Midbrain (tissue), 1 donor: ENCODE results near the gene SORBS1.

Experiments
- DNase-seq: peaks from one replicate; lab custom pipeline; 2025; lab: John Stamatoyannopoulos, UW

SORBS1 gene

DNA sequence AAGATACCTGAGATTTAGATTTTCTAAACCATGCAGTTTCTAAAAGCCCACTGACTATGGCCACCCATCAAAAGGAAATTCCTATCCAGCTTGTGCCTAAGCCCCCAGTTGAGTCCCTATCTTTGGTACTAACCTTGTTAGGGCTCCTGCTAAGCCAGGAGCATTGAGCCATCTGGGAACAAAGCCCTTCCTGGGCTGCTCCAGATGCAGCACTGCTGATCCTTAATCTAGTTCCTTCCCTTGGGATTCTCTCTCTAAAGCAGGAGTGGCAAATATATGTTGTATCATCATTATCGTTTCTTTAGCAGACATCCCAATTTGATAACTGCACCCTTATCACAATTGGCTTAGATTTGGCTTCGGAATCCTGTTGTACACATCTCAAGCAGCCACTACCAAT is 245.7 kb downstream of the SORBS1 start:
- no peak for DNase-seq

DNA sequence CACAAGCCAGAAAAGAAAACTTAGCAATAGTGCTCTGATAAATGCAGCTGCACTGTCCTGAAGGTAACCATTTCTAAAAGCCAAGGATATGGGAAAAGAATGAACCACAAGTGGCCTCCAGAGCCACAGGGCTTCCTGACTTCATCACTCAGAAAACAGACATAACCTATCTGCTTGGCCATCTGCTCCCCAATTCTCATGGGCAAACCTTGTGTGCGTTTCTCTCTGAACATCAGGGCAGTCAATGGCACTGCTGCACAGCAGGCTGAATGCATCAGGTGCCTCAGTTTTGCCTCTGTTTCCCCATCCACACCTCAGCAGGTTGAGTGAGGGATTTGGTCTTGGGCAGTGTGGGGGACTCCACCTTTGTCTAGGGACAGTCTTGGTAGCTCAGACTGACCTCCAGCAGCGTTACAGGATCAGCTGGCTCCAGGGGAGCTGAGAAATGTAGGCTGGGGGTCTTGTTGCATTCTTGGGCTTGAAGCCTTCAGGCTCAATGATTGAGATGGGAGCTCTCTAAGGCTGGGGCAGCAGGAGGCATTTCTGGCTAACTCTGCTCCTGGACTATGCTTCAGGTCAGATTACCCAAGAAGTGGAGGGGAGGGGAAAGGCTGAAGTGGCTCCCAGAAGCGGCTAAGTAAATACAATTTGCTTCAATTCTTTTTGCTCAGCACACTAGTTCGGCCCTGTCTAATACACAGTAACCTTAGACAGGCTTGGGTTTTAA is 246.8 kb downstream of the SORBS1 start:
- no peak for DNase-seq

DNA sequence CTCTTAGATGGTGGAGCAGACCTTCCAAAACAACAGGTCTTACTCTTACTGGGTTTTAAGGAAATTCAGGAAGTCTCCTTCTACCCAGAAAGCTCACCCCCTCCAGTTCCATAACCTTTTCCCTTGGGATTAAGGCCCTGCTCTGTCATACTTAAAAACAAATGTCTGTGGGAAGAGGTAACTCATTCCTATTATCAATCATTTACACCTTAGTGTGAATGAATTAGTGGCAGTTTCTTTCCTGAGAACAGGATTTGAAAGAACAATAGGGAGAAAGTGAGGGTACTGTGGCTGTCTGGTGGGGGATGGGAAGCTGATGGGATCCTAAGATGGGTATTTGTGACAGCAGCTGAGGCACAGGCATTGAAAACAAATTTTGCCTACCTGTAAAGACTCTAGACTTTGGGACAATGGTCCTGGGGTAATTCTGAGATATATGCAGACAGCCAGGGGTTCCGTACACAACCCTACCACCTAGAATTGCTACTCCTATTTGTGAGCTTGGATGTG is 248.1 kb downstream of the SORBS1 start:
- DNase-seq, result no peak

DNA sequence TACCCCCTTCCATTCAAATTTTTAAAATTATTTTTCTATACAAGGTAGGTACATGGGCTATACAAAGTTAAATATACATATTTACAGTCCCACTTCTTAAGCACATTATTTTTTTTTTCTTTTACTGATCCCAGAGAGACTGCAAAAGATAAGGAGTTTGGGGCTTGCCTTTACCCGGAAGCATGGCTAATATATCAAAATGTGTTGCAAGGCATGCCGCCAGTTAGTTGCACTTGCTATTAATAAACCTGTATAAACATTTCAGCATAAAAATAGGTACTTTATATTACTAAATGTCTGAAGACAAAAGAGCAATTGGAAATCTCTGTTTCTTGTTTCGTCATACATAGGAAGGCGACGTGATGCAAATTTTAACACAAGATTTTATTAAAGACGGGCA is 248.9 kb downstream of the SORBS1 start:
- no peak for DNase-seq

DNA sequence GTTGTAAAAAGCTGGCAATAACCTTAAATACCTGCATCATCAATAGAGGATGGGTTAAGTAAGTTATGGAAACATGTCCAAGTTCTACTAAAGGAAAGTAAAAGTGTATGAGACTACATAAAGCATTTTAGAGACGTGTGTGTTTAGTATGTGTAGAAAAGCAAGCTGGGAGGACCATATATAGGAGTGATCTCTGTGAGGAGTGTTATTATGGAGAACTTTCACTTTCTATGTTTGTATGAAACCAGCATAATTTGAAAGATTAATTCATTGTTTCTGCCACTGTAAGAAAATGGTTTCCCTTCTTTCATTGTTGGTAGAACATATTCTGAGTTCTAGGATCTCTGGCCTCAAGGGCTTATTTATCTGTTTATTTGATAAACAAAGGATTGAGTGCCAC is 251.2 kb downstream of the SORBS1 start:
- DNase-seq, result no peak

DNA sequence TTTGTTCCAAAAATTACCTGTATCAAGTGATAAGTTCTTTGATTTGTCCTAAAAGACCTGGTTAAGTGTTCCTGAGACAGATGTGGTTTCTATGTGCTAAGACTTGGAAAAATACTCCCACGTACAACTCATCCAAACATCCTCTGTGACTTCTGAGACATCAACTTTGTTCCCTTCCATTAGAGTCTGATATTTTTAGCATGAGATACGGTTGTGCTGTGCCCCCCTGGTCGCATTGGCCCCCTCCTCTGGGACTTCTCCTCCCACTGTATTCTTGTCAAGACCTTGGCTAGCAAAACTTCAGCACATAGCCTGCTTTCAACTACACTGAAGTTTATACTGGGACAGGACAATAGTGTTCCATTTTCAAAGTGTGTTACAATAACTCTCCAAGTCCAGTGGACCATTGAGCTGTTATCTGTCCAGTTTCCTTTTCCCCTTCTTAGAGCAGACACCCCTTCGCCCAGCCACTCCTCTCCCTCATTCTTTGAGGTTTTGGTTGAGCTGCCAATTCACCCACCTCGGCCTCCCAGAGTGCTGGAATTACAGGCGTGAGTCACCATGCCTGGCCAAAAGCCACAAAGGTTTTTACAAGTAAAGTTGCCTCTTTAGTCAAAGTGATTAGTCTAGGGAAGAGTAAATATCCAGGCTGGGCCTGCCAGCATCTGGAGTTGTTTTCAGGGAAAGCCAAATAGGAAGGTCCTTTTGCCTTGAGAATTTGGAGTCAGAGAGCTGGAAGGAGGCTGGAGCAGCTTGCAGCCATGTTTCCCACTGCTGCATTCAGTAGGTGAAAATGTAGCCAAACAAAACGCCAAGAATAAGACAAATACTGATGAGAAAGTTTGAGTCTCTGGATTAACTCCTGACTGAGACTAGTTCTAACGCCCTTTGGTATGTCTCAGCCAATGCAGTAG is 252.5 kb downstream of the SORBS1 start:
- DNase-seq, result no peak

DNA sequence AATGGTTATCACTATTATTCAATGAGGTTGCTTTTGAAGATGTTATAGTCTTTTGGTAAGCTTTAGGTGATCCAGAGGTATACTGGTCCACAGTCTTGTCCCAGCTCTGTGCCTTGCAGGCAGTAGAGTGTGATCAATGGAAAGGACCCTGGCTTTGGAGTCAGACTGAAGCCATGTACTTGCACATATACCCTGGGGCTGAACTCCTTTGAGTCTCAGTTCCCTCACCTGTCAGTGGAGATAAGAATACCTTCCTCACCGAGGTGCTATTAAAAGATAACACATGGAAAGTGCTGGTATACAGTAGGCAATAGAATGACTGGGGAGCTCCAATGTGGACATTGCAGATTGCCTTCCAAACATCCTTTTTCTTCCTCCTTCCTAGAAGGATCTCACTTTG is 254.3 kb downstream of the SORBS1 start:
- no peak for DNase-seq

DNA sequence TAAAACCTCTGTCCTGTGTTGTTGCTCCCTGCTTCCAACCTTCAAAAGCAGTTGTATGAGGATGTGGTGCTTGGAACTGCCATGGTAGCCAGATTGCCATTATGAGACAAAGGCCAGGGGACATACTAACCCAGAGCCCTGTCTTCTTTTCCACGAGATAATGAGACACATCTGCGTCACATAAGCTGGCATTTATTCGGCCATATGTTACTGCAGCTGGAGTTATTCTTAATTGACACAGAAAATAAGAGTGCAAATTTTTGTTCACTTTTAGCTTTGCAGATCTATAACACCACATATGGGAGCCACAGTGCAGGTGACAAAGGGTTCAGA is 254.9 kb downstream of the SORBS1 start:
- DNase-seq, result no peak

DNA sequence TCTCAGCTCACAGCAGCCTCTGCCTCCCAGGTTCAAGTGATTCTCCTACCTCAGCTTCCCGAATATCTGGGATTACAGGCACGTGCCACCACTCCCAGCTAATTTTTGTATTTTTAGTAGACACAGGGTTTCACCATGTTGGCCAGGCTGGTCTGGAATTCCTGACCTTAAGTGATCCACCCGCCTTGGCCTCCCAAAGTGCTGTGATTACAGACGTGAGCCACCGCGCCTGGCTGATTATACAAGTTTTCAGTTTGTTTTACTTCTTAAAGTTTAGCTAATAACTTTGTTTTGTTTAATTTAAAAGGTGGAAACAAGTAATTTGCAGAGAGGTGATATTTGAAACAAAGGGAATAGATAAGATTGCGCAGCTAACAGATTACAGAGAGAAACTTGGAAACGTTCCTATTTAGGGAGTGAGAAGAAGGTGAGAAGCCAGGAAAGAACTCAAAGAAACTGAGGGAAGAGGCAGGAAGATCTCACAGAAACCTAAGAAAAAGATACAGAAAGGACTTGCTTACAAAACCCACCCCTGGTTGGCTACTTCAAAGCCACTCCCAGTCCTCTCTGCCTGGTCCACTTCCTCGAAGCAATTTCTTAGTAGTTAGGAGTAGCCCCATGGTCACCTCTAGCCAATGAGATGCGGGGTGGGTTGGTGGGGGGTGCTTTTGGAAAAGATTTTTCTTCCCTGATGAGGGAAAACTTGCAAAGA is 255.4 kb downstream of the SORBS1 start:
- no peak for DNase-seq

DNA sequence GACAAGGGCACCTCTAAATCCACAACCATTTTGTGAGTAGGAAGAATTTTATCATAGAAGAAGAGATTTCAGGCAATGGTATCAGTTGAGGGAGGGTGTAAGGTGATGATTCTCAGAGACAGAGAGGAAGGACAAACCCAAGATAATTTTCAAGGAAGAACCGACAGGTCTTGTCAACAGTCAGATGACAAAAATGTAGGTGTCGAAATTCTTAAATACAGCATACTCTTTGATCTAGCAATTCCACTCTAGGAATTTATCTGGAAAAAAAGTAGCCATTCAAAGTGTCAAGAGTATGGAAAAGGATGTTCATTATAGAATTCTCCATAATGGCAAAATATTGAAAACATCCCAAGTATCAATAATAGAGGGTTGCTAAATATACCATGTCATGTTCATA is 256.2 kb downstream of the SORBS1 start:
- no peak for DNase-seq

DNA sequence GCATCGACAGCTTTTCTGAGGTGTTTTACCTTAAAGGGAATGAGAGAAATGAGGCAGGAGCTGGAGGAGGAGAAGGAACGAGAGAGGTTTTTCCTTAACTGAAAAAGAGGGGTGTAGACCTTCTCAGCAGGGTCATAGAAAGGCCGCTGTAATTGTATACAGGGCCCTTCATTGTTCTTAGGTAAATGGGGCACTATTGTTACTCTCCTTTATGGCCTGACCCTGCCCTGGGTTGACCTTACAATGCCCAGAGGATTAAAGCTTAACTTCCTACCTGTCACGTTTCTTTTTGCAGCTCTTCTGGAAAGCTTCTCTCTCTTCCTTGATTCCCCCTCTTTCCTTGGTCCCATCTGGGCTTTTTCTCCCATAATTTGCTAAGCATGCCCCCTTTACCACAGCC is 256.7 kb downstream of the SORBS1 start:
- DNase-seq, result no peak

DNA sequence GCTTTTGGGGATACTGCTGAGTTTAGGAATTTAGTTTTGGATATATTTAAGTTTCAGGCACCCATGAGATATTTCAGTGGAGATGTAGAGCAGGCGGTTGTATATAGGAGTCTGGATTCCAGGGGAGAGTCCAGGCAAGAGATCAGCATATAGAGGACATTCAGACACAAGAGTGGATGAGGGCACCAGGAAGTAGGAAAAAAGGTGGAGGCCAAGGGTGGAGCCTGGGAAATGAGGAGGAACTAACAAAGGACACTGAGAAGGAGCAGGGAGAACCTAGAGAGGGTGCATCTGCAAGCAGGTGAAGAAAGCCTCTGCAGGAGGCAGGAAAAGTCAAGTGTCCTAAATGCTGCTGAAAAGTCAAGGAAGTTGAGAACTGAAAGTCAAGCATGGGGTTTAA is 257.2 kb downstream of the SORBS1 start:
- no peak for DNase-seq

DNA sequence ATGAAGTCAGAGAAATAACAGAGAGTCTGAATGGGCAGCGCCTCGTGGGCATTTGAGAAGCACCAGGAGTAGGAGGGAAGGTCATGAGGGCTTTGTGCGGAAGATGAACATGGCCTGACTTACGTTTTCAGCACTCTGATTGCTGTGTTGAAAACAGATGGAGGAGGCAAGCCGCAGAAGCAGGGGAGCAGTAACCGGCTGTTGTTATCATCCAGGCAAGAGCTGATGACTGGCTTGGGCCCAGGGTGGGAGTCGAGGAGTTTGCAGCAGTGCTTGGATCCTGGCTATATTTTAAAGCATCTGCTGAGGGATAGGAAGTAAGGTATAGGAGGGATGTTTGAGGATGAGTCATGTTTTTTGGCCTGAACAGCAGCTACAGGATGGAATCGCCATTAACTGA is 257.6 kb downstream of the SORBS1 start:
- DNase-seq, result no peak

DNA sequence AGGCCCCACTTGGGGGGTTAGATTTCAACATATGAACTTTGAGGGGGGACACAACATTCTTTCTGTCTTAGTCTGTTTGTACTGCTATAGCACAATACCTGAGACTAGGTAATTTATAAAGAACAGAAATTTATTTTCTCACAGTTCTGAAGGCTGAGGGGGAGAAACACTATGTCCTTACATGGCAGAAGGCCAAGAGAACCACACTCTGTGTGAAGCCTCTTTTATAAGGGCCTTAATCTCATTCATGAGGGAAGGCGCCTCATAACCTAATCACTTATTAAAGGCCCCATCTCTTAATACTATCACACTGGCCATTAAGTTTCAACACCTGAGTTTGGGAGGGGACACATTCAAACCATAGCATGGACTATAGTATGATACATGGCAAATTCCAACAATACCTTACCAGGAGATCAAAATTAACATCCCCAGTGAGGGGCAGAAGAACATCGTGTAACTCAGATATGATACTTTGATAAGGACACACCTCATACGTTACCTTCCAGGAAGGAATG is 261.1 kb downstream of the SORBS1 start:
- DNase-seq, result no peak

DNA sequence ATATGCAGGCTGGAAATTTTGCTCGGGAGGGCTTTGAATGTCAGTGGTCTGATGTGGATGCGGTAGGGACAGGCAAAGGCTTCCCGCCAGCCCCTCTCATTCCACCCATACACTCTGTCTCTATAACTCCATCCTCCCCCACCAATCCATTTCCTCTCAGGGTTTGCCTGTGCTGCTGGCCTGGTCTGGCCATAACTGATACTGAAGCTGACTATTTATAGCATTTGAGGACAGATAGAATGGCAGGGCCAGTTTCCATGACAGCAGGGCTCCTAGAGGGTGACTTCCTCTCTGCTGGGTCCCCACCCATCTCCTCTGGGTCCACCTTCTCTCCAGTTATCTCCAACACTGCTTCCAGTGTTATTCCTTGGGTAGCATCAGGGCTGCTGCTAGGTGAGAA is 263.8 kb downstream of the SORBS1 start:
- no peak for DNase-seq

DNA sequence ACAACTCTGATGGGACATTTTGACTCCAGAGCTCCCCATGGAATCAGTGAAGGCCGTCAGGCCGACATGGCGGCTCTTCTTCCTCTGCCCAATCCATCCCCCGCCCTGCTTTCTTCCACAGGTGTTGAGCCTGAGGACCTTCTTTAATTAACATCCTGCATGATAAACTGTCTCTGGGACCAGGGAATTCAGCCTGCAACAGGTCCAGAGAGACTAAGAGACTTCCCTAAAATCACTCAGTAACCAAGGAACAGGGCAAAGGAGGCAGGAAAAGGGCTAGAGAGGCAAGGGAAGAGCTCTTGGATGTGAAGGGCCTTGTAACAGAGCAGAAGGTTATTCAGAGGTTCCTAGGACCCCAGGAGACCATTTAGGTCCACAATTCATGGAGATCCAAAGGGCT is 264.4 kb downstream of the SORBS1 start:
- no peak for DNase-seq

DNA sequence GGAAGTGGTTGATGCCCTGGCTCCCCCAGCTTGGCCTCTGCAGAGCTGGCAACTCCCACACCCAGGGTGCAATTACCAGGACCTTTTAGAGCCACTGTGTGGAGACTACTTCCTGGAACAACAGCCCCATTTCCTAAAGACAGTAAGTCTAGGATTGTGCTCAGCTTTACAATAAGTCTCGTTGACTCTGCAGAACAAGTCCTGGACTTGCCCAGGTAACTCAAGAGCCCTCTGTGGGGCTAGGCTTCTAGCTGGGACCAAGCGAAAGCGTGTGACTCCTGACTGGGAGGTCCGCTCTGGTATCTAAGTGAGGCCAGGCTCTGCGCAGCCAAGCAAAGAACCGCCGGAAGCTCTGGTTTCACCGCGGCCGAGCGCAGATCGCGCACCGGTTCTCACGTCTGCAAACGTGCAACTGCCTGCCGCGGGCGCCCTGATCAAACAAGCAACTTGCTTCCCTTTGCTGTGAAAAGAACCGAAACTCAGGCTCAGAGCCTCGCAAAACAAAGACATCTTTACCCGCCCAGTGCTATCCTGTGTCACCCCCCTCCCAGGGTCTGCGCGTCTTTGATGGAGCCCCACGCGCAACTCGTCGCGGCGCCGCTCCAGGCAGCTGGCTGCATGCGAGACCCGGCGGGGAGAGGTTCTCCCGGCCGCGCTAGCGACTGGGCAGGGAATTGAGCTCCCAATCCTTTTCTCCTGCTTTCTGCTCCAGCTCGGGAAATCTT is 266.0 kb downstream of the SORBS1 start:
- no peak for DNase-seq

DNA sequence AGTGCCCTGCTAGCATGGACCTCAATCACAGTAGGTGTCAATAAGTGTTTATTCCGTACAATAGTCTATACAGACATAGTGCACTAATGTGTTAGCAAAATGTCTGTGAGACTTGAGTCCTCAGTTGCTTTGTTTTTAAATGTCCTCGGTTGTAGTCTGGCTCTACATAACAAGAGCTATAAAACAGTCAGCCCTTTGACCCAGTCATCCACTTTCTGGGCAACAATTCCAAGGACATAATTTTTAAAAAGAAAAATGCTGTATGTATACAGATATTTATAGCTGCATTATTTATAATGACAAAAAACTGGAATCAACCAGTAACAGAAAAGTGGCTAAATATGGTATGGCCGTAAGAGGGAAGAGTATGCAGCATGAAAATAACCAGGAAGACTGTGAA is 267.5 kb downstream of the SORBS1 start:
- no peak for DNase-seq

DNA sequence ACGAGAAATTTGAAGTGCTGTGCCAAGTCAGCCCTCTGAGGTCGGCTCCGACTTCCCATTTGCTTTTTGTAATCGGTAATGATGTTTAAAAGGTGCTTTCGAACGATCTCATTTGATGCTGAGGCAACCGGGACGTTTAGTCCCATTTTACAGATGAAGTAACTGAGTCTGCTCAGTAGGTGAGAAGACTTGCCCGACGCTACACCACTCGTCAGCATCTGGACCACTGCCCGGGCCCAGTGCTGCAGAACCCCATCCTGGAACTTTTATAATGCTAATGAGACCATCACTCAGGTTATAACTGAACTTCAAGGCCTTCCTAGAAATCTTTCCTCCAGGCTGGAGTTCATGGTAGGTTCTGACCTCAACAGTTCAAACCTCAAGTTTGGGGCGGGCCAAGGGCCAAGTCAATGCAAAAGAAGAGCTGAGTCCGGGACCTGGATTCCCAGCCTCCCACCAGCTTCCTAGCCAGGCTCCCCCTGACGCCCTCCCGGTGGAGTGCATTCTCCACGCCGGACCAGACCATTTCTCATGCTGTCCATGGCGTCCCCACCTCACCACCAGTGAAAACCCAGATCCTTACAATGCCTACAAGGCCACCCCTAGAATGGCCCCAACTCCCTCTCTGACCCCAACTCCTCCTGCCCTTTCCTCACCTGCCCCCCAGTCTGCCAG is 269.7 kb downstream of the SORBS1 start:
- no peak for DNase-seq

DNA sequence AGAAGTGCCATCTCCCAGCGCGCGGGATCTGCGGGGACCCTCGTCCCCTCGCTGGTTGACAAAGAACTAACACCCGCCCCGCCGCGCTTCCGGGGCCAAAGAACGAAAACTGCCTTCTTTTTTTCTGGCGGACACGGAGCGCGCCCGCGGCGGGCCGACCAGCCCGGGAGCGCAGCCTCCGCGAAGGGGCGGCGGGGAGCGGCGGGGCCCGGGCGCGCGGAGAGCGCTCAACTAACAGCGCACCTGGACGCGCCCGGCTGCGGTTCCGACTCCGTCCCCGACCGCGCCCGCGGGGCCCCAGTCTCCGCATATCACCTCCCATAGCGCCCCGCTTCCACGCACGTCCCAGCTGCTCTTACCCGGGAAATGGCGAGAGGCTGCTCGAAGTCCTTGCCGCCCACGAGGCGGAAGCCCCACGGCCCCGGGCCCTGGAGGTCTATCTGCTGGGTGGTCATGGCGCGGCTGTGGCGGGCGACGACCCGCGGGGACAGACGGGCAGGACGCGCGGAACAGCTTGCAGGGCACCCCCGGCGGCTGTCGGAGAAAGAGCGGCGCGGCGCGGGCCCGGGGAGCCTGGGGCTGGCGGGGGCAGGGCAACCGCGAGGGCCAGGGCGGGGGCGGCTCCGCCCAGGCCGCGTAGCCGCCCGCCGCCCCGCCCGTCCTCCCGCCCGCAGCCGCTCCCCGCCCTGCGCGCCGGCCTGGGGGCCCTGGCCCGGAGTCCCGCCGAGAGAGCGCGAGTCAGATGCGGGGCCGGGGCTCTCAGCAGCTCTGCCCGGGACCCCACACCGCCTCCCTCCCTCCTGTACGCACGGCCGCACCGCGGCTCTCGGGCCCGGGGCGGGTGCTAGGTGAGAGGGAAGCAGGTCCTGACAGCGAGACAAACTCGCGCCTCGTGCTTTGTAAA is 270.5 kb downstream of the SORBS1 start, which contains the start of gene PDLIM1:
PDLIM1 (minus strand) TSS at position 543 of the 904 bp plus-strand sequence; CDS start at position 455, 88 bp downstream.
- no peak for DNase-seq
